ENCODE results near the gene PLEKHG3.

DNA sequence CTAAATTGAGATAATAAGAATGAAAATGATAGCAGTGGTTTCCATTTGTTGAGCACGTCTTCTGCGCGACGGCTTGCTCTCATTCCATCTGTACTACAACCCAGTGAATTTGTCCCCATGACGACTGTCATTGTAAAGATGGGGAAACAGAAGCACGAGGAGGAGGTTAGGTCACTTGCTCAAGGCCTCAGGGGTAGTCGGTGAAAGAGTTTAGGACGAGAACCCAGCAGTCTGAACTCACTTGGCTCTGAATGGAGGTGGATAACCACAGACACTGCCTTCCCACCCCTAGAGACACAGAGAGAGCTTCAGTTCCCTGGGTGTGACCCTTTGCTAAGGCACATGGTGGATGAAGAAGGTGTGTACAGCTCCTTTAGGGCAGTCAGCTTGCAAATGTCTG lies 30.9 kb upstream of the PLEKHG3 start:
- TF ChIP-seq, protein P1, sequence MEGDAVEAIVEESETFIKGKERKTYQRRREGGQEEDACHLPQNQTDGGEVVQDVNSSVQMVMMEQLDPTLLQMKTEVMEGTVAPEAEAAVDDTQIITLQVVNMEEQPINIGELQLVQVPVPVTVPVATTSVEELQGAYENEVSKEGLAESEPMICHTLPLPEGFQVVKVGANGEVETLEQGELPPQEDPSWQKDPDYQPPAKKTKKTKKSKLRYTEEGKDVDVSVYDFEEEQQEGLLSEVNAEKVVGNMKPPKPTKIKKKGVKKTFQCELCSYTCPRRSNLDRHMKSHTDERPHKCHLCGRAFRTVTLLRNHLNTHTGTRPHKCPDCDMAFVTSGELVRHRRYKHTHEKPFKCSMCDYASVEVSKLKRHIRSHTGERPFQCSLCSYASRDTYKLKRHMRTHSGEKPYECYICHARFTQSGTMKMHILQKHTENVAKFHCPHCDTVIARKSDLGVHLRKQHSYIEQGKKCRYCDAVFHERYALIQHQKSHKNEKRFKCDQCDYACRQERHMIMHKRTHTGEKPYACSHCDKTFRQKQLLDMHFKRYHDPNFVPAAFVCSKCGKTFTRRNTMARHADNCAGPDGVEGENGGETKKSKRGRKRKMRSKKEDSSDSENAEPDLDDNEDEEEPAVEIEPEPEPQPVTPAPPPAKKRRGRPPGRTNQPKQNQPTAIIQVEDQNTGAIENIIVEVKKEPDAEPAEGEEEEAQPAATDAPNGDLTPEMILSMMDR (IDR thresholded peaks at IDR 0.05) = no peak
- no peak for TF ChIP-seq POLR2AphosphoS5 (IDR thresholded peaks at IDR 0.05)
- no peak for TF ChIP-seq POLR2A (IDR thresholded peaks at IDR 0.05)
